ENCODE measurements around the gene TBC1D9. TPM values are rescaled to one million over a fixed set of nuclear protein-coding genes. Genes with fewer than 3 reads are reported as not detected.

TBC1D9 gene
- total and polyA plus RNA-seq, 2 donors (not counting 1 experiment from before 2014, with no cell fraction given), result 48.9 to 235 TPM

- H3K4me3 Mint-ChIP-seq, result peak overlapping the region; percentile 70
- no peak for DNase-seq
- TF ChIP-seq CTCF (IDR thresholded peaks at IDR 0.05), result no peak
- no peak for TF ChIP-seq EZH2 (IDR thresholded peaks at IDR 0.05; ENCODE audit: borderline replicate concordance, insufficient read depth, low read depth, low read length, poor library complexity, severe bottlenecking)
- H3K36me3 ChIP-seq (replicated peaks in 1 of 2; ENCODE audit: control extremely low read depth in 1 of 2, control insufficient read depth in 1 of 2, extremely low read depth in 1 of 2, insufficient read depth in 2 of 2, low read length in 1 of 2), result no peaks in the 10 kb centered on the region
- peaks cover 11% of the 10 kb centered on the region for H3K79me2 ChIP-seq (ENCODE audit: control insufficient read depth, insufficient read depth, low read length)
- ChIA-PET POLR2A (no interaction called here), CTCF (interaction anchor here (1.0 to 4.4 kb wide), 4 partner anchors 24 to 62 kb away, joined by 3 to 30 read pairs (median 3); partner anchors contain the start of gene TBC1D9)
- H3K4me3 ChIP-seq (ENCODE audit: control extremely low read depth in 1 of 5, extremely low read depth in 1 of 5, insufficient read depth in 1 of 5, low read depth in 2 of 5, low read length in 4 of 5), result no peak overlapping the region
- H3K9me3 ChIP-seq (ENCODE audit: control extremely low read depth in 1 of 3, control insufficient read depth in 2 of 3, insufficient read depth in 1 of 3, low read length in 2 of 3), result peaks cover 0 to 3% (median 0%) of the 10 kb centered on the region in 3 donors
- H3K9ac ChIP-seq (ENCODE audit: low read length), result no peak overlapping the region
- no peak overlapping the region for H2AFZ ChIP-seq (ENCODE audit: insufficient read depth, low read depth, low read length, poor library complexity, severe bottlenecking)
- peaks cover 99% of the 10 kb centered on the region in 2 donors for H3K4me1 ChIP-seq (ENCODE audit: control insufficient read depth in 2 of 2, insufficient read depth in 2 of 2, low read length in 2 of 2)
- peaks cover 93% of the 10 kb centered on the region for H3K4me1 Mint-ChIP-seq
- no peaks in the 10 kb centered on the region for H4K20me1 ChIP-seq (ENCODE audit: control insufficient read depth, insufficient read depth, low read length, poor library complexity, severe bottlenecking)
- no peaks in the 10 kb centered on the region for H3K27me3 ChIP-seq (replicated peaks in 1 of 4; ENCODE audit: control extremely low read depth in 1 of 4, control insufficient read depth in 3 of 4, insufficient read depth in 4 of 4, low read length in 3 of 4)
- H3K9me3 Mint-ChIP-seq (ENCODE audit: insufficient read depth), result peaks cover 9% of the 10 kb centered on the region
- H3K27ac ChIP-seq (ENCODE audit: low read length in 2 of 2), result peak overlapping the region; percentile 77 to 82
- peak overlapping the region; percentile 97 for H3K27ac Mint-ChIP-seq
- intact Hi-C loops (cut with micrococcal nuclease), result loop anchor here (5.0 kb wide), 4 partner anchors 83 to 1628 kb away; partner anchors contain the start of genes ELF2, ELMOD2 and MAML3
- ATAC-seq (ENCODE audit: low read depth), result no peak
- H3K4me2 ChIP-seq (replicated peaks; ENCODE audit: low read depth, low read length, poor library complexity, severe bottlenecking), result peak overlapping the region; percentile 61
- H3K27me3 Mint-ChIP-seq, result no peaks in the 10 kb centered on the region
Measured at GRCh38 chr4:140805293-140805692, 49.1 kb upstream of the TBC1D9 start.

GRCh38 chr4:140802591-140802990, 46.4 kb upstream of the TBC1D9 start:
- peaks cover 0 to 3% (median 0%) of the 10 kb centered on the region in 3 donors for H3K9me3 ChIP-seq (ENCODE audit: control extremely low read depth in 1 of 3, control insufficient read depth in 2 of 3, insufficient read depth in 1 of 3, low read length in 2 of 3)
- Mint-ChIP-seq H3K4me3 (peak overlapping the region; percentile 54), H3K9me3 (ENCODE audit: insufficient read depth) (peaks cover 11% of the 10 kb centered on the region), H3K4me1 (peaks cover 89% of the 10 kb centered on the region), H3K27ac (peak overlapping the region; percentile 84), H3K27me3 (no peaks in the 10 kb centered on the region)
- WGBS (ENCODE audit: insufficient coverage), result 100% methylated on average over 1 of the region's 5 CpGs
- no peak overlapping the region for H3K9ac ChIP-seq (ENCODE audit: low read length)
- CTCF ChIA-PET, result interaction anchor here (0.9 to 3.3 kb wide), 6 partner anchors 10 to 59 kb away, joined by 3 to 19 read pairs (median 7); partner anchors contain the start of gene TBC1D9
- intact Hi-C loops (cut with micrococcal nuclease), result no loop called here
- no peak overlapping the region for H3K4me3 ChIP-seq (ENCODE audit: control extremely low read depth in 1 of 5, extremely low read depth in 1 of 5, insufficient read depth in 1 of 5, low read depth in 2 of 5, low read length in 4 of 5)
- no peak overlapping the region for H2AFZ ChIP-seq (ENCODE audit: insufficient read depth, low read depth, low read length, poor library complexity, severe bottlenecking)
- no peak for ATAC-seq (ENCODE audit: low read depth)
- H3K79me2 ChIP-seq (ENCODE audit: control insufficient read depth, insufficient read depth, low read length), result peaks cover 11% of the 10 kb centered on the region
- no peak for DNase-seq
- peaks cover 87 to 98% of the 10 kb centered on the region in 2 donors for H3K4me1 ChIP-seq (ENCODE audit: control insufficient read depth in 2 of 2, insufficient read depth in 2 of 2, low read length in 2 of 2)
- no peaks in the 10 kb centered on the region for H3K27me3 ChIP-seq (replicated peaks in 1 of 4; ENCODE audit: control extremely low read depth in 1 of 4, control insufficient read depth in 3 of 4, insufficient read depth in 4 of 4, low read length in 3 of 4)
- H3K36me3 ChIP-seq (replicated peaks in 1 of 2; ENCODE audit: control extremely low read depth in 1 of 2, control insufficient read depth in 1 of 2, extremely low read depth in 1 of 2, insufficient read depth in 2 of 2, low read length in 1 of 2), result no peaks in the 10 kb centered on the region
- H3K4me2 ChIP-seq (replicated peaks; ENCODE audit: low read depth, low read length, poor library complexity, severe bottlenecking), result peak overlapping the region; percentile 68
- no peak overlapping the region for H3K27ac ChIP-seq (ENCODE audit: low read length in 2 of 2)
- POLR2A ChIA-PET, result interaction anchor here (0.6 to 4.1 kb wide), 2 partner anchors 12 to 131 kb away, joined by 3 to 26 read pairs; no protein-coding TSS in a partner anchor
- no peaks in the 10 kb centered on the region for H4K20me1 ChIP-seq (ENCODE audit: control insufficient read depth, insufficient read depth, low read length, poor library complexity, severe bottlenecking)
- TF ChIP-seq EZH2 (IDR thresholded peaks at IDR 0.05; ENCODE audit: borderline replicate concordance, insufficient read depth, low read depth, low read length, poor library complexity, severe bottlenecking) (no peak), CTCF (IDR thresholded peaks at IDR 0.05) (no peak)

Data from B cell (primary cell).